ENCODE measurements around the gene DLK1. TPM values are rescaled to one million over a fixed set of nuclear protein-coding genes. Genes with fewer than 3 reads are reported as not detected.

The DLK1 gene
- total RNA-seq, 1 experiment from 2014 or later: 0.69 TPM

GRCh38 chr14:100747736-100748135, 21.0 kb downstream of the DLK1 start:
- no peak overlapping the region for H3K27ac ChIP-seq (ENCODE audit: low read length)
- POLR2A ChIA-PET: no interaction called here
- H3K4me3 ChIP-seq (ENCODE audit: low read depth in 2 of 2, low read length in 2 of 2): no peak overlapping the region
- H3K9me3 ChIP-seq (ENCODE audit: control insufficient read depth, insufficient read depth, low read depth, low read length): no peaks in the 10 kb centered on the region
- intact Hi-C loops (cut with micrococcal nuclease; ENCODE audit: unreplicated experiment) (no loop called here), in situ Hi-C loops (cut with HindIII; ENCODE audit: low pct_unique_long_range_greater_than_20kb, low sequenced_read_pairs) (no loop called here)
- H3K4me1 ChIP-seq (ENCODE audit: control insufficient read depth, insufficient read depth, low read length): no peaks in the 10 kb centered on the region
- TF ChIP-seq TCF7L2 (IDR thresholded peaks at IDR 0.05; ENCODE audit: low read depth, low read length) (no peak), CTCF (IDR thresholded peaks at IDR 0.05) (no peak), REST (IDR thresholded peaks at IDR 0.05; ENCODE audit: insufficient read depth in 1 of 2, low read depth in 2 of 2, low read length in 1 of 2) (no peak), POLR2AphosphoS5 (IDR thresholded peaks at IDR 0.05; ENCODE audit: low read depth, low read length) (no peak), SIN3A (IDR thresholded peaks at IDR 0.05; ENCODE audit: borderline replicate concordance, insufficient read depth, low read depth, low read length) (no peak)
- no peaks in the 10 kb centered on the region for H3K27me3 ChIP-seq (ENCODE audit: control insufficient read depth, insufficient read depth, low read length)
- no peaks in the 10 kb centered on the region for H3K36me3 ChIP-seq (ENCODE audit: control insufficient read depth, insufficient read depth, low read length)
- DNase-seq (ENCODE audit: low read depth, low spot score): no peak
- CTCF ChIA-PET: no interaction called here
- no TSS peak for BruUV-seq (replicated peaks)
- no peak for ATAC-seq

GRCh38 chr14:100748403-100748802, 21.7 kb downstream of the DLK1 start:
- no TSS peak for BruUV-seq (replicated peaks)
- ChIA-PET CTCF (no interaction called here), POLR2A (no interaction called here)
- ATAC-seq (no peak), DNase-seq (ENCODE audit: low read depth, low spot score) (no peak)
- no peaks in the 10 kb centered on the region for H3K4me1 ChIP-seq (ENCODE audit: control insufficient read depth, insufficient read depth, low read length)
- intact Hi-C loops (cut with micrococcal nuclease; ENCODE audit: unreplicated experiment): no loop called here
- no peak for TF ChIP-seq POLR2AphosphoS5 (IDR thresholded peaks at IDR 0.05; ENCODE audit: low read depth, low read length)
- no peak for TF ChIP-seq REST (IDR thresholded peaks at IDR 0.05; ENCODE audit: insufficient read depth in 1 of 2, low read depth in 2 of 2, low read length in 1 of 2)
- TF ChIP-seq SIN3A (IDR thresholded peaks at IDR 0.05; ENCODE audit: borderline replicate concordance, insufficient read depth, low read depth, low read length): no peak
- no peak for TF ChIP-seq TCF7L2 (IDR thresholded peaks at IDR 0.05; ENCODE audit: low read depth, low read length)
- no peak for TF ChIP-seq CTCF (IDR thresholded peaks at IDR 0.05)
- H3K27me3 ChIP-seq (ENCODE audit: control insufficient read depth, insufficient read depth, low read length): no peaks in the 10 kb centered on the region
- in situ Hi-C loops (cut with HindIII; ENCODE audit: low pct_unique_long_range_greater_than_20kb, low sequenced_read_pairs): no loop called here
- no peaks in the 10 kb centered on the region for H3K36me3 ChIP-seq (ENCODE audit: control insufficient read depth, insufficient read depth, low read length)
- no peak overlapping the region for H3K4me3 ChIP-seq (ENCODE audit: low read depth in 2 of 2, low read length in 2 of 2)
- no peak overlapping the region for H3K27ac ChIP-seq (ENCODE audit: low read length)
- H3K9me3 ChIP-seq (ENCODE audit: control insufficient read depth, insufficient read depth, low read depth, low read length): no peaks in the 10 kb centered on the region

All from Panc1 (cell line).